HL-60 (cell line): ENCODE measurements around the gene REM1.
A peak's percentile ranks its signal among the peaks of the same experiment; 100 is the strongest.

Experiments used
- DNase-seq, 2 experiments: peaks; one replicate each; pipeline ENCODE4 v3.0.0-alpha.2; 2010 to 2020; ENCODE audit warnings: low read depth in 1 of 2, low spot score in 1 of 2
- H3K27ac ChIP-seq: fragments of 250-450 bp; sonication (Bioruptor Pico); replicated peaks from 2 replicates; pipeline ENCODE4 v1.5.1; 2020; ENCODE audit warnings: mild to moderate bottlenecking, moderate library complexity
- H3K27me3 ChIP-seq: fragments of 250-450 bp; sonication (Bioruptor Pico); 2 replicates; pipeline ENCODE4 v1.5.1; 2021; ENCODE audit warnings: mild to moderate bottlenecking, moderate library complexity; ENCODE audit not compliant: insufficient read depth, poor library complexity, severe bottlenecking
- H3K4me3 ChIP-seq: replicated peaks from 2 replicates; pipeline ENCODE4 v1.5.1; 2011; ENCODE audit warnings: mild to moderate bottlenecking, control low read depth, low read length; ENCODE audit not compliant: insufficient read depth
- GABPA ChIP-seq: IDR thresholded peaks from 2 replicates; pipeline ENCODE4 v1.6.1; 2012; ENCODE audit warnings: low read depth
- POLR2AphosphoS5 ChIP-seq: IDR thresholded peaks from 2 replicates; pipeline ENCODE4 v1.6.1; 2012; ENCODE audit warnings: low read depth
- SPI1 ChIP-seq: IDR thresholded peaks from 2 replicates; pipeline ENCODE4 v1.6.1; 2012; ENCODE audit warnings: low read depth, mild to moderate bottlenecking, borderline replicate concordance
- TF ChIP-seq, protein P1 (sequence below): IDR thresholded peaks from 2 replicates; pipeline ENCODE4 v1.6.1; 2012; ENCODE audit warnings: low read depth; ENCODE audit not compliant: insufficient replicate concordance
- TF ChIP-seq, protein P2 (sequence below): IDR thresholded peaks from one replicate; pipeline ENCODE4 v1.5.1; 2011; ENCODE audit warnings: low read length, control low read depth, inconsistent platforms; ENCODE audit not compliant: insufficient read depth

REM1 gene

DNA sequence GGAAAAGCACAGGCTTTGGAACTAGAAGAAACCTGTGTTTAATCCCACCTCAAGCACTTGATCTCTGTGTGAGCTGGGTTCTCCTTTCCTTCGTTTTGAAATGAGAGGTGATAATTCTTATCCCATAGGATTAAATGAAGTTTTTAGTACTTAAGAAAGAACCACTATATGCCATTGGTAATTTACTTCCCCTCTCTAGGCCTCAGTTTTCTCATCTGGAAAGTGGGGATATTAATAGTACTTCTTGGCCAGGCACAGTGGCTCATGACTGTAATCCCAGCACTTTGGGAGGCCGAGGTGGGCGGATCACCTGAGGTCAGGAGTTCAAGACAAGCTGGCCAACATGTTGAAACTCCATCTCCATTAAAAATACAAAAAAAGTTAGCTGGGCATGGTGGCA is 14.1 kb downstream of the REM1 start:
- H3K27me3 ChIP-seq, result no peaks in the 10 kb centered on the region
- H3K27ac ChIP-seq, result no peak overlapping the region
- TF ChIP-seq GABPA, result no peak
- no peak for TF ChIP-seq SPI1
- TF ChIP-seq POLR2AphosphoS5, result no peak
- TF ChIP-seq, protein P1, sequence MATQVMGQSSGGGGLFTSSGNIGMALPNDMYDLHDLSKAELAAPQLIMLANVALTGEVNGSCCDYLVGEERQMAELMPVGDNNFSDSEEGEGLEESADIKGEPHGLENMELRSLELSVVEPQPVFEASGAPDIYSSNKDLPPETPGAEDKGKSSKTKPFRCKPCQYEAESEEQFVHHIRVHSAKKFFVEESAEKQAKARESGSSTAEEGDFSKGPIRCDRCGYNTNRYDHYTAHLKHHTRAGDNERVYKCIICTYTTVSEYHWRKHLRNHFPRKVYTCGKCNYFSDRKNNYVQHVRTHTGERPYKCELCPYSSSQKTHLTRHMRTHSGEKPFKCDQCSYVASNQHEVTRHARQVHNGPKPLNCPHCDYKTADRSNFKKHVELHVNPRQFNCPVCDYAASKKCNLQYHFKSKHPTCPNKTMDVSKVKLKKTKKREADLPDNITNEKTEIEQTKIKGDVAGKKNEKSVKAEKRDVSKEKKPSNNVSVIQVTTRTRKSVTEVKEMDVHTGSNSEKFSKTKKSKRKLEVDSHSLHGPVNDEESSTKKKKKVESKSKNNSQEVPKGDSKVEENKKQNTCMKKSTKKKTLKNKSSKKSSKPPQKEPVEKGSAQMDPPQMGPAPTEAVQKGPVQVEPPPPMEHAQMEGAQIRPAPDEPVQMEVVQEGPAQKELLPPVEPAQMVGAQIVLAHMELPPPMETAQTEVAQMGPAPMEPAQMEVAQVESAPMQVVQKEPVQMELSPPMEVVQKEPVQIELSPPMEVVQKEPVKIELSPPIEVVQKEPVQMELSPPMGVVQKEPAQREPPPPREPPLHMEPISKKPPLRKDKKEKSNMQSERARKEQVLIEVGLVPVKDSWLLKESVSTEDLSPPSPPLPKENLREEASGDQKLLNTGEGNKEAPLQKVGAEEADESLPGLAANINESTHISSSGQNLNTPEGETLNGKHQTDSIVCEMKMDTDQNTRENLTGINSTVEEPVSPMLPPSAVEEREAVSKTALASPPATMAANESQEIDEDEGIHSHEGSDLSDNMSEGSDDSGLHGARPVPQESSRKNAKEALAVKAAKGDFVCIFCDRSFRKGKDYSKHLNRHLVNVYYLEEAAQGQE, result no peak
- TF ChIP-seq, protein P2, sequence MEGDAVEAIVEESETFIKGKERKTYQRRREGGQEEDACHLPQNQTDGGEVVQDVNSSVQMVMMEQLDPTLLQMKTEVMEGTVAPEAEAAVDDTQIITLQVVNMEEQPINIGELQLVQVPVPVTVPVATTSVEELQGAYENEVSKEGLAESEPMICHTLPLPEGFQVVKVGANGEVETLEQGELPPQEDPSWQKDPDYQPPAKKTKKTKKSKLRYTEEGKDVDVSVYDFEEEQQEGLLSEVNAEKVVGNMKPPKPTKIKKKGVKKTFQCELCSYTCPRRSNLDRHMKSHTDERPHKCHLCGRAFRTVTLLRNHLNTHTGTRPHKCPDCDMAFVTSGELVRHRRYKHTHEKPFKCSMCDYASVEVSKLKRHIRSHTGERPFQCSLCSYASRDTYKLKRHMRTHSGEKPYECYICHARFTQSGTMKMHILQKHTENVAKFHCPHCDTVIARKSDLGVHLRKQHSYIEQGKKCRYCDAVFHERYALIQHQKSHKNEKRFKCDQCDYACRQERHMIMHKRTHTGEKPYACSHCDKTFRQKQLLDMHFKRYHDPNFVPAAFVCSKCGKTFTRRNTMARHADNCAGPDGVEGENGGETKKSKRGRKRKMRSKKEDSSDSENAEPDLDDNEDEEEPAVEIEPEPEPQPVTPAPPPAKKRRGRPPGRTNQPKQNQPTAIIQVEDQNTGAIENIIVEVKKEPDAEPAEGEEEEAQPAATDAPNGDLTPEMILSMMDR, result no peak
- H3K4me3 ChIP-seq, result no peak overlapping the region
- DNase-seq, result no peak

DNA sequence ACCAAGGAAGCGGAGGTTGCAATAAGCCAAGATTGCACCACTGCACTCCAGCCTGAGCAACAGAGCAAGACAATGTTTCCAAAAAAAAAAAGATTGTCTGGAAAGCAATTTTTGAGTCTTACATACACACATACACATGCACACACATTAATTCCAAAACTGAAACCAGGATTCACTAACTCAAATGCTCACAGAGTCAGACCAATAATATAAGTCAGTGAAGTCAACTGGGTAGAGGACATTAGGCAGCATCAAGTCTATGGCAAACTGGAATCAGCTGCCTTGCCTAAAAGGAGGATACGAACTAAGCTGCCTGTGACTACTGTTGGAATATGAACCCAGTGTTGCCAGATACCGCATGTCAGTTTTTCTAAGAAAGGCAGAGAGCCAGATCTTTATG is 15.7 kb downstream of the REM1 start:
- no peak overlapping the region for H3K27ac ChIP-seq
- DNase-seq, result no peak
- TF ChIP-seq, protein P1, result no peak
- TF ChIP-seq SPI1, result no peak
- no peak for TF ChIP-seq GABPA
- TF ChIP-seq, protein P2, result no peak
- no peak for TF ChIP-seq POLR2AphosphoS5
- no peak overlapping the region for H3K4me3 ChIP-seq
- H3K27me3 ChIP-seq, result no peaks in the 10 kb centered on the region

DNA sequence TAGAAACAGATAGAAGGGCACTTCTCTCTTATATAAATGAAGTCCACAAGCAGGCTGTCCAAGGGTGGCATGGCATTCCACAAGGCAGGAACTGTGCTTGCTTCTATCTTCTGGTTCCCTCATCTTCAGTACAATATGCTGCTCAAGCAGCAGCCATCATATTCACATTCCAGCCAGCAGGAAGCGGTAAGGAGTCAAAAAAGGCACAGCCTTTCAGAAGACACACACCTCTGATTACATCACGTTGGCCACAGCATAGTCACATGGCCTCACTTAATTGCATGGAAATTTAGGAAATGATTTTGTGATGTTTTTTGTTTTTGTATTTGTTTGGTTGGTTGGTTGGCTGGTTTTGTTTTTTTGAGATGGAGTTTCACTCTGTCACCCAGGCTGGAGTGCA is 19.0 kb downstream of the REM1 start:
- no peak overlapping the region for H3K27ac ChIP-seq
- DNase-seq, result peak in 1 of 2 experiments; percentile 16
- no peak overlapping the region for H3K4me3 ChIP-seq
- peaks cover 4% of the 10 kb centered on the region for H3K27me3 ChIP-seq
- TF ChIP-seq, protein P2, result no peak
- TF ChIP-seq GABPA (no peak), SPI1 (no peak), POLR2AphosphoS5 (no peak)
- TF ChIP-seq, protein P1, result no peak
